Heart right ventricle (tissue), 16 donors: ENCODE results near the gene SH3RF1. TPM values are rescaled to one million over a fixed set of nuclear protein-coding genes. Genes with fewer than 3 reads are reported as not detected.
A peak's percentile ranks its signal among the peaks of the same experiment; 100 is the strongest.

ENCODE experiments used
- ATAC-seq, 8 donors: fragments of 200-7000 bp; cut with Tn5 transposase; one replicate each; pipeline ENCODE4 v1.9.1; 2020; ENCODE audit warnings: mild to moderate bottlenecking in 8 of 8, moderate library complexity in 8 of 8, moderate number of reproducible peaks in 1 of 8
- DNase-seq, 2 donors: peaks; one replicate each; pipeline ENCODE4 v3.0.0-alpha.2; 2020
- H3K27ac ChIP-seq, 10 donors: fragments of 200-600 bp; sonication (generic) in 2 of 10; one replicate each; pipeline versions ENCODE4 v1.5.0 to v1.8.0; 2020 to 2022; ENCODE audit warnings: mild to moderate bottlenecking in 3 of 10
- H3K27me3 ChIP-seq, 7 donors: fragments of 200-600 bp; one replicate each; pipeline ENCODE4 v1.8.0; 2021 to 2022; ENCODE audit warnings: mild to moderate bottlenecking in 2 of 7
- H3K36me3 ChIP-seq, 9 donors: fragments of 200-600 bp; sonication (generic) in 1 of 9; one replicate each; pipeline versions ENCODE4 v1.5.0 to v1.8.0; 2020 to 2022; ENCODE audit warnings: mild to moderate bottlenecking in 2 of 9
- H3K4me1 ChIP-seq, 9 donors: fragments of 200-600 bp; sonication (generic) in 1 of 9; one replicate each; pipeline versions ENCODE4 v1.5.0 to v1.8.0; 2020 to 2022; ENCODE audit warnings: mild to moderate bottlenecking in 4 of 9
- H3K4me3 ChIP-seq, 10 donors: fragments of 200-600 bp; sonication (generic) in 2 of 10; one replicate each; pipeline versions ENCODE4 v1.5.0 to v1.8.0; 2020 to 2022; ENCODE audit warnings: mild to moderate bottlenecking in 7 of 10, moderate library complexity in 2 of 10
- H3K9me3 ChIP-seq, 11 donors: fragments of 200-600 bp in 10 of 11; sonication (generic) in 2 of 11; one replicate each; pipeline versions ENCODE4 v1.5.0 to v1.8.0; 2013 to 2022; ENCODE audit warnings: mild to moderate bottlenecking in 2 of 11, control low read depth in 1 of 11, moderate library complexity in 1 of 11
- CTCF ChIP-seq, 9 donors: fragments of 200-600 bp; sonication (generic) in 2 of 9; IDR thresholded peaks; one replicate each; pipeline versions ENCODE4 v1.5.0 to v1.8.0; 2021 to 2022; ENCODE audit warnings: antibody characterized with exemption in 9 of 9, mild to moderate bottlenecking in 5 of 9, moderate library complexity in 1 of 9
- WGBS, 2 donors: extraction: QIAGEN DNeasy Blood & Tissue Kit; methylation state at CpG; one replicate each; pipeline ENCODE4 v1.1.7; 2013; ENCODE audit warnings: inconsistent platforms in 1 of 2; 5-methylcytosine and 5-hydroxymethylcytosine counted together
- intact Hi-C, 10 donors: fragments of 100-400 bp; cut with DNase I; formaldehyde crosslinking; loops; one replicate each; pipeline versions ENCODE4 v1.11.1 to v1.14.2; 2022
- polyA plus RNA-seq, 2 donors: library from polyadenylated mRNA; stranded (reverse); fragments of 200-250 nt; gene quantifications; one replicate each; pipeline ENCODE4 v1.2.3, GENCODE V29; 2013
- total RNA-seq, 10 donors: library from RNA; stranded (reverse); fragmentation: NEBNext Ultra II Directional in 3 of 10; extraction: Animal tissue kit (Norgen Biotek cat#: 25700) in 3 of 10; gene quantifications; one replicate each; pipeline versions ENCODE4 v1.2.1 to v1.2.4, GENCODE V29; 2021 to 2023
- donor health status: Arrhythmogenic right ventricular cardiomyopathy.
- donor health status: ischemic (EF 13 %, LVEDD 7.1; RV severe dilation, severe dysfunction).
- donor health status: healthy with polysubstance abuse.
- donor health status: DM: no; HTN: yes; CAD: no.
- donor health status: DM: no; HTN: no; CAD: no.
- donor health status: ischemic (EF 25% LVEDD 6.9; RV normal size, moderate dysfunction).
- donor health status: ischemic (EF 25% LVEDD 5.7; RV mildly dilated, moderate dysfunction).
- donor health status: healthy.
- donor health status: DM: yes; HTN: yes; CAD: no.
- donor health status: Ischemic cardiomyopathy.
- donor health status: ischemic (EF 35%, LVEDD 5.7; RV mildly dilated, moderate dysfunction).
- donor health status: nonischemic (EF 11% LVEDD 7.7; RV severe dilation, severe dysfunction).
- donor health status: DM: yes; HTN: yes; CAD: no.
- donor health status: PGD.
- donor health status: ischemic (EF 29% LVEDD 5.4; RV normal size, mild dysfunction).
- donor health status: nonischemic (EF 23%, LVEDD 6.1; RV moderate dilation, normal function).

Gene SH3RF1
- total and polyA plus RNA-seq, 12 donors: 2.6 to 11.7 (median 8.9) TPM

- intact Hi-C loops: loop anchor here in 1 of 10 donors (10.0 kb wide), 1 partner anchor 229 kb away; the partner anchor contains the start of gene SH3RF1
- H3K4me3 ChIP-seq: no peak overlapping the region
- no peak overlapping the region for H3K27ac ChIP-seq
- peak in 4 of 8 donors; percentile 25 to 55 (median 36) for ATAC-seq
- no peaks in the 10 kb centered on the region for H3K27me3 ChIP-seq
- DNase-seq: no peak
- peaks cover under 1 to 28% (median 25%) of the 10 kb centered on the region in 9 donors for H3K4me1 ChIP-seq
- TF ChIP-seq CTCF (IDR thresholded peaks at IDR 0.05): peak in 5 of 9 donors; percentile 18 to 43 (median 40)
- H3K36me3 ChIP-seq: no peaks in the 10 kb centered on the region
- H3K9me3 ChIP-seq: no peaks in the 10 kb centered on the region
- WGBS, 2 donors: 64 to 70% methylated on average over 15 of the region's 15 CpGs
Measured at GRCh38 chr4:169045862-169046584, 224.7 kb downstream of the SH3RF1 start.

- Histone ChIP-seq H3K27me3 (no peaks in the 10 kb centered on the region), H3K27ac (no peak overlapping the region), H3K4me3 (no peak overlapping the region), H3K9me3 (no peaks in the 10 kb centered on the region), H3K4me1 (peaks cover 0 to 17% (median 13%) of the 10 kb centered on the region in 9 donors), H3K36me3 (no peaks in the 10 kb centered on the region)
- WGBS, 2 donors: 97% methylated on average over 5 of the region's 5 CpGs
- ATAC-seq (no peak), DNase-seq (no peak)
- no peak for TF ChIP-seq CTCF (IDR thresholded peaks at IDR 0.05)
- intact Hi-C loops: loop anchor here in 1 of 10 donors (10.0 kb wide), 1 partner anchor 230 kb away; the partner anchor contains the start of gene SH3RF1
Measured at GRCh38 chr4:169044714-169045447, 225.9 kb downstream of the SH3RF1 start.
